22Rv1 (cell line): ENCODE results near the gene PLEKHA6.
A peak's percentile ranks its signal among the peaks of the same experiment; 100 is the strongest.

Experiments used
- H3K27ac ChIP-seq: fragments of 450-650 bp; 2 replicates; pipeline ENCODE4 v1.5.1; 2017
- ZFX ChIP-seq: fragments of 450-650 bp; IDR thresholded peaks from 2 replicates; pipeline ENCODE4 v1.6.1; 2017; ENCODE audit warnings: antibody characterized with exemption, borderline replicate concordance
- TF ChIP-seq, protein P1 (sequence below): fragments of 450-650 bp; IDR thresholded peaks from 2 replicates; pipeline ENCODE4 v1.5.1; 2017; ENCODE audit warnings: mild to moderate bottlenecking

Gene PLEKHA6

GRCh38 chr1:204261266-204261665 is 98.5 kb downstream of the PLEKHA6 start:
- no peak overlapping the region for H3K27ac ChIP-seq
- TF ChIP-seq, protein P1, sequence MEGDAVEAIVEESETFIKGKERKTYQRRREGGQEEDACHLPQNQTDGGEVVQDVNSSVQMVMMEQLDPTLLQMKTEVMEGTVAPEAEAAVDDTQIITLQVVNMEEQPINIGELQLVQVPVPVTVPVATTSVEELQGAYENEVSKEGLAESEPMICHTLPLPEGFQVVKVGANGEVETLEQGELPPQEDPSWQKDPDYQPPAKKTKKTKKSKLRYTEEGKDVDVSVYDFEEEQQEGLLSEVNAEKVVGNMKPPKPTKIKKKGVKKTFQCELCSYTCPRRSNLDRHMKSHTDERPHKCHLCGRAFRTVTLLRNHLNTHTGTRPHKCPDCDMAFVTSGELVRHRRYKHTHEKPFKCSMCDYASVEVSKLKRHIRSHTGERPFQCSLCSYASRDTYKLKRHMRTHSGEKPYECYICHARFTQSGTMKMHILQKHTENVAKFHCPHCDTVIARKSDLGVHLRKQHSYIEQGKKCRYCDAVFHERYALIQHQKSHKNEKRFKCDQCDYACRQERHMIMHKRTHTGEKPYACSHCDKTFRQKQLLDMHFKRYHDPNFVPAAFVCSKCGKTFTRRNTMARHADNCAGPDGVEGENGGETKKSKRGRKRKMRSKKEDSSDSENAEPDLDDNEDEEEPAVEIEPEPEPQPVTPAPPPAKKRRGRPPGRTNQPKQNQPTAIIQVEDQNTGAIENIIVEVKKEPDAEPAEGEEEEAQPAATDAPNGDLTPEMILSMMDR = no peak
- no peak for TF ChIP-seq ZFX

DNA sequence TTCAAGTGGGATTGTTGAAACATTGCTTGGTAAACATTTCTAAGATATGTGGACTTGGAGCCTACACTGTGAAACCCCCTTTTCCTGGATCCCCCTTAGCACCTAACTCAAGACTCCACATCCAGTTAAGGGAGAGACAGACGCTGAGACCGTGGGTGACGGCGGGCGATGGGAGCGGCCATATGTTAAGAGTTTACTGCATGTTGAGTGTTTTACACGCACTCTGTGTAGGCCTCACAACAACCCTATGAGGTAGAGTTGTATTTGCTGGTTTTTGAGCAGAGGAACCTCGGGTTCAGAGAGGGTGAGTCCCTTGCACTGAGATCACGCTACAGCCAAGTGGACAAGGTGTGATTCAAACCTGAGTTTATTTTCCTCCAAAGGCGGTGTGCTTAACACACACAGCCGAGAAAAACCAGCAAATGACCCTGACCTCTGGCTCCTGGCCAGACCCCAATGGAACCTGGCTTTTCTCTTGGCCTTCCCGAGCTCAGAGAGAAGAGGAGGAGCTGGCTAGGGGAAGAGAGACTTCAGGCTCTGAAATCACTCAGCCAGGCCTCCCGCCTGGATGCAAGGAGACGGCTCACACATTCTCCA is 99.0 kb downstream of the PLEKHA6 start:
- TF ChIP-seq ZFX = no peak
- TF ChIP-seq, protein P1 = no peak
- no peak overlapping the region for H3K27ac ChIP-seq

GRCh38 chr1:204259782-204260181 is 99.9 kb downstream of the PLEKHA6 start:
- no peak overlapping the region; the same call in 1 of the 2 replicates for H3K27ac ChIP-seq
- TF ChIP-seq, protein P1 = no peak
- no peak for TF ChIP-seq ZFX

GRCh38 chr1:204259196-204259595 is 100.5 kb downstream of the PLEKHA6 start:
- peak overlapping the region; percentile 46; the same call in 1 of the 2 replicates for H3K27ac ChIP-seq
- TF ChIP-seq ZFX = no peak
- TF ChIP-seq, protein P1 = no peak

- no peak for TF ChIP-seq ZFX
- TF ChIP-seq, protein P1 = peak; percentile 93
- peak overlapping the region; percentile 46 for H3K27ac ChIP-seq
Measured at GRCh38 chr1:204258213-204259115, 101.3 kb downstream of the PLEKHA6 start.

GRCh38 chr1:204257446-204257845 is 102.3 kb downstream of the PLEKHA6 start:
- H3K27ac ChIP-seq = peak overlapping the region; percentile 46
- TF ChIP-seq, protein P1 = no peak
- no peak for TF ChIP-seq ZFX

DNA sequence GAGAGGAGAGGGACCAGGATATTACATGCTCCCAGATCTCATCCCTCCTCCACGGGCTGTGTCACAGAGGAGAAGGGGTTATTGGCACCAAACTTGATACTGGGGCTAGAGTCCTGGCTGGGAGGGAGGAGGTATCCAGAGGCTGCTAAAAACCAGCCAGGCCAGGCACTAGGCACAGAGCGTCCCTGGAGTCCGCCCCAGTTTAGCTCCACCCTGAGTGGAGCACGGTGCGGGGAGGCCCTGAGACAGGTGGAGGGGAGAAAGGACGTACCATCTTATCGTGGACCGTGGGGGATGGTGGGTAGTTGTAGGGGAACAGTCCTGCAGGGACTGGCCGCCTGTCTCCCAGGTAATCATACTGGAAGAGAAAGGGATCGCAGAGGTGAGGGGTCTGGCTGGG is 103.2 kb downstream of the PLEKHA6 start:
- H3K27ac ChIP-seq = peak overlapping the region; percentile 64
- no peak for TF ChIP-seq ZFX
- TF ChIP-seq, protein P1 = no peak
